NCI-H1436 (cell line): ENCODE results near the gene CNGA4.
"Not testable (repeated sequence)": the region's sequence is repeated elsewhere in the genome, so short reads cannot be mapped to it uniquely, and the experiment has no call there.

Source experiments
- DNase-seq: peaks from one replicate; lab custom pipeline; 2025; lab: John Stamatoyannopoulos, UW

Gene CNGA4

GRCh38 chr11:6225024-6225423 lies 13.9 kb upstream of the CNGA4 start:
- no peak for DNase-seq

- DNase-seq: no peak
Measured at GRCh38 chr11:6225896-6226295, 13.0 kb upstream of the CNGA4 start.

GRCh38 chr11:6228520-6228919 lies 10.4 kb upstream of the CNGA4 start:
- DNase-seq: no peak

GRCh38 chr11:6229911-6230310 lies 9.0 kb upstream of the CNGA4 start:
- no peak for DNase-seq

- no peak for DNase-seq
Measured at GRCh38 chr11:6232899-6233298, 6.0 kb upstream of the CNGA4 start.

- DNase-seq: no peak
Measured at GRCh38 chr11:6233984-6234386, 4.9 kb upstream of the CNGA4 start.

- peak; percentile 100 for DNase-seq
Measured at GRCh38 chr11:6234387-6235107, 4.3 kb upstream of the CNGA4 start, which contains the start of gene FHIP1B. FHIP1B (minus strand) TSS chr11:6234636; CDS start chr11:6224516, 10,120 bp downstream.

GRCh38 chr11:6237266-6237665 lies 1.6 kb upstream of the CNGA4 start:
- DNase-seq: no peak

- DNase-seq: peak; percentile 61
Measured at GRCh38 chr11:6237761-6238302, 1.1 kb upstream of the CNGA4 start.

- no peak for DNase-seq
Measured at GRCh38 chr11:6240139-6240538, 1.2 kb downstream of the CNGA4 start.

GRCh38 chr11:6240781-6241180 lies 1.9 kb downstream of the CNGA4 start:
- DNase-seq: no peak

GRCh38 chr11:6241316-6241715 lies 2.4 kb downstream of the CNGA4 start:
- no peak for DNase-seq

- no peak for DNase-seq
Measured at GRCh38 chr11:6245536-6245935, 6.6 kb downstream of the CNGA4 start.

GRCh38 chr11:6248248-6248647 lies 9.4 kb downstream of the CNGA4 start:
- no peak for DNase-seq

GRCh38 chr11:6248897-6249296 lies 10.0 kb downstream of the CNGA4 start:
- DNase-seq: not testable (repeated sequence)

GRCh38 chr11:6249770-6250555 lies 11.1 kb downstream of the CNGA4 start:
- no peak for DNase-seq

GRCh38 chr11:6251120-6251733 lies 12.3 kb downstream of the CNGA4 start:
- no peak for DNase-seq

GRCh38 chr11:6251990-6252473 lies 13.1 kb downstream of the CNGA4 start:
- no peak for DNase-seq

- DNase-seq: no peak
Measured at GRCh38 chr11:6253197-6253596, 14.3 kb downstream of the CNGA4 start.

GRCh38 chr11:6258141-6258540 lies 19.3 kb downstream of the CNGA4 start:
- no peak for DNase-seq

GRCh38 chr11:6258571-6259081 lies 19.7 kb downstream of the CNGA4 start:
- peak; percentile 49 for DNase-seq

- DNase-seq: no peak
Measured at GRCh38 chr11:6260207-6260726, 21.4 kb downstream of the CNGA4 start.
